Hepatocyte (in vitro differentiated cells): ENCODE data around the gene CROCC2.

Experiments
- CTCF ChIP-seq: fragments of 200-600 bp; sonication (generic); IDR thresholded peaks from 2 replicates; pipeline ENCODE4 v1.5.1; 2016; ENCODE audit warnings: antibody characterized with exemption, mild to moderate bottlenecking; ENCODE audit not compliant: poor library complexity
- EZH2 ChIP-seq: fragments of 200-600 bp; sonication (generic); IDR thresholded peaks from 2 replicates; pipeline ENCODE4 v1.6.1; 2016; ENCODE audit warnings: antibody characterized with exemption, mild to moderate bottlenecking, borderline replicate concordance
- EZH2phosphoT487 ChIP-seq: fragments of 200-600 bp; sonication (generic); IDR thresholded peaks from one replicate; pipeline ENCODE4 v1.6.1; 2018; ENCODE audit warnings: antibody characterized with exemption, mild to moderate bottlenecking, low read depth, moderate library complexity; ENCODE audit not compliant: unreplicated experiment, severe bottlenecking

DNA sequence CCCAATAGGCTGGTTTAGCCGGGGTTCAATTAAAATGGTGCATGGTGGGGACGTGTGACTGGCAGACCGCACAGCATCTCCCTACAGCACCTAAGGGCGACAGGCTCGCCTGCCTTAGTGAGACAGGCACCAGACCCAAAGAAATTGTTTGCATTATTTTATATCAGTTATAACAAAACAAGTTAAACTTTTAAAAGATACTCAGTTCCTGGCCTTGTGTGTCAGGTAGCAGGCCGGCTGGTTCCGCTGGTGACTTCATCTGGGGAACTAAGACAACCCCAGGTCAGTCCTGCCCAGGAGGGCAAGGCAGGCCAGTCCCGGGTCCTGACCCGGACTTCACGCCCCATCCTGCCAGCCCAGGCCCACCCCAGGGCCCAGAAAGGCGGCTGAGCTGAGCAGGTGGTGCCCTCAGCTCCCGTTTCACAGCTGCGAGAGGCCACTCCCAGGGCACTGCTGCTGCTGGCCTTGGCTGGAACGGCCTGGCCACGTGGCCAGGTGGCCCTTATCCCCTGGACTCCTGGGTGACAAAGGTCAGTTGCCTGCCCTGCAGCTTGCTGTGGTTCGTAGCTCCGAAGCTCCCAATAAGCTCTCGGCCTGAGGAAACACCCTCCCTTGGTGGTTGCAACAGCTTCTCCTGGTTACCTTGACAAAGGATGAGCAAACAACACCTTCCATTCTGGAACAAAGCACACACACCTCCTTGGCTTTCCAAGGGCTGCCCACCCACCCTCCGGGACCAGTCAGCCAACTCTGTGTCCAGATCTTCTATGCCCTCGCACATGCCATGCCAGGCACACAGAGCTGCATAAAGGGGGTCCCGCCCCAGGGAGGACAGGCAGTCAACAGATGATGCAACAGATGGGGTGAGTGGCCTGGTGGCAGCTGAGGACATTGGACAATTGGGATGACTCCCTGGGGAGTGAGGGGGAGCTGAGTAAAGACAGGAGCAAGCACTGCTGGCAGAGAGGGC lies 48.8 kb upstream of the CROCC2 start:
- no peak for TF ChIP-seq CTCF
- no peak for TF ChIP-seq EZH2
- no peak for TF ChIP-seq EZH2phosphoT487
